GM23338 (cell line): ENCODE results near the gene POLE4. TPM values are rescaled to one million over a fixed set of nuclear protein-coding genes. Genes with fewer than 3 reads are reported as not detected.

Experiments
- ATAC-seq: fragments of 200-7000 bp; cut with Tn5 transposase; 3 replicates; pipeline ENCODE4 v1.9.1; 2020
- DNase-seq: peaks from one replicate; pipeline ENCODE4 v3.0.0-alpha.2; 2015; ENCODE audit warnings: low spot score
- H2AFZ ChIP-seq: fragments of 200-600 bp; sonication (generic); 2 replicates; pipeline ENCODE4 v1.8.0; 2016; ENCODE audit warnings: antibody characterized with exemption, mild to moderate bottlenecking, moderate library complexity
- H3F3A ChIP-seq: fragments of 200-600 bp; sonication (generic); replicated peaks from 2 replicates; pipeline ENCODE4 v1.8.0; 2017; ENCODE audit warnings: antibody characterized with exemption, mixed run types, low read depth
- H3K27ac ChIP-seq: fragments of 200-600 bp; sonication (generic); 2 replicates; pipeline ENCODE4 v1.6.1; 2016; ENCODE audit warnings: low read depth
- H3K27me3 ChIP-seq: fragments of 200-600 bp; sonication (generic); 2 replicates; pipeline ENCODE4 v1.8.0; 2016; ENCODE audit warnings: mild to moderate bottlenecking, mixed run types, moderate library complexity; ENCODE audit not compliant: insufficient read depth
- H3K36me3 ChIP-seq: fragments of 200-600 bp; sonication (generic); 2 replicates; pipeline ENCODE4 v1.8.0; 2016; ENCODE audit warnings: mild to moderate bottlenecking; ENCODE audit not compliant: insufficient read depth
- H3K4me1 ChIP-seq: fragments of 200-600 bp; sonication (generic); 2 replicates; pipeline ENCODE4 v1.8.0; 2016; ENCODE audit warnings: mild to moderate bottlenecking, moderate library complexity; ENCODE audit not compliant: insufficient read depth
- H3K4me2 ChIP-seq: fragments of 200-600 bp; sonication (generic); 2 replicates; pipeline ENCODE4 v1.7.1; 2017; ENCODE audit warnings: mixed run types
- H3K4me3 ChIP-seq: fragments of 200-600 bp; sonication (generic); 2 replicates; pipeline ENCODE4 v1.6.1; 2016; ENCODE audit warnings: mixed run types
- H3K79me2 ChIP-seq: fragments of 200-600 bp; sonication (generic); replicated peaks from 2 replicates; pipeline ENCODE4 v1.8.0; 2017; ENCODE audit warnings: mild to moderate bottlenecking; ENCODE audit not compliant: insufficient read depth
- H3K9me2 ChIP-seq: fragments of 200-600 bp; sonication (generic); 2 replicates; pipeline ENCODE4 v1.8.0; 2017; ENCODE audit not compliant: insufficient read depth
- H4K20me1 ChIP-seq: fragments of 200-600 bp; sonication (generic); replicated peaks from 2 replicates; pipeline ENCODE4 v1.8.0; 2017; ENCODE audit warnings: mild to moderate bottlenecking; ENCODE audit not compliant: insufficient read depth
- H3K27ac Mint-ChIP-seq: 2 replicates; pipeline ENCODE4 v1.8.0; 2020; ENCODE audit warnings: inconsistent platforms, mild to moderate bottlenecking, moderate library complexity, mixed read lengths
- H3K27me3 Mint-ChIP-seq: 3 replicates; pipeline ENCODE4 v1.8.0; 2022; ENCODE audit warnings: low read depth, mild to moderate bottlenecking, moderate library complexity, mixed read lengths, inconsistent platforms; ENCODE audit not compliant: insufficient read depth, poor library complexity
- H3K36me3 Mint-ChIP-seq: 3 replicates; pipeline ENCODE4 v1.8.0; 2021; ENCODE audit warnings: low read depth, mild to moderate bottlenecking, inconsistent platforms, moderate library complexity, mixed read lengths
- H3K4me1 Mint-ChIP-seq: 3 replicates; pipeline ENCODE4 v1.8.0; 2020; ENCODE audit warnings: mild to moderate bottlenecking, inconsistent platforms, mixed read lengths
- H3K4me3 Mint-ChIP-seq: 3 replicates; pipeline ENCODE4 v1.8.0; 2021; ENCODE audit warnings: moderate library complexity, mild to moderate bottlenecking, inconsistent platforms, mixed read lengths
- H3K9me3 Mint-ChIP-seq: 3 replicates; pipeline ENCODE4 v1.8.0; 2020; ENCODE audit warnings: moderate library complexity, mild to moderate bottlenecking, inconsistent platforms, mixed read lengths
- CREB1 ChIP-seq: fragments of 250-450 bp; sonication (Bioruptor Pico); IDR thresholded peaks from 2 replicates; pipeline ENCODE4 v1.5.0; 2020; ENCODE audit warnings: low read depth, mild to moderate bottlenecking, moderate library complexity
- ETS1 ChIP-seq: IDR thresholded peaks from 2 replicates; pipeline ENCODE4 v1.6.1; 2016; ENCODE audit warnings: antibody characterized with exemption
- EZH2 ChIP-seq: fragments of 200-600 bp; sonication (generic); IDR thresholded peaks from one replicate; pipeline ENCODE4 v1.8.0; 2017; ENCODE audit warnings: antibody characterized with exemption, mild to moderate bottlenecking, low read depth; ENCODE audit not compliant: unreplicated experiment
- EZH2phosphoT487 ChIP-seq: fragments of 200-600 bp; sonication (generic); IDR thresholded peaks from one replicate; pipeline ENCODE4 v1.8.1; 2018; ENCODE audit warnings: antibody characterized with exemption; ENCODE audit not compliant: unreplicated experiment
- NANOG ChIP-seq: IDR thresholded peaks from 2 replicates; pipeline ENCODE4 v1.6.1; 2016; ENCODE audit warnings: antibody characterized with exemption, borderline replicate concordance
- POLR2AphosphoS5 ChIP-seq: IDR thresholded peaks from 2 replicates; pipeline ENCODE4 v1.6.1; 2016; ENCODE audit warnings: antibody characterized with exemption, low read depth
- REST ChIP-seq: IDR thresholded peaks from one replicate; pipeline ENCODE4 v1.6.1; 2018; ENCODE audit warnings: antibody characterized with exemption; ENCODE audit not compliant: unreplicated experiment
- STAT1 ChIP-seq: IDR thresholded peaks from one replicate; pipeline ENCODE4 v1.6.1; 2016; ENCODE audit warnings: antibody characterized with exemption; ENCODE audit not compliant: unreplicated experiment
- ZNF114 ChIP-seq: fragments of 250-450 bp; sonication (Bioruptor Pico); IDR thresholded peaks from 2 replicates; pipeline ENCODE4 v1.5.0; 2020; ENCODE audit warnings: mild to moderate bottlenecking, moderate library complexity
- ZNF462 ChIP-seq: fragments of 250-450 bp; sonication (Bioruptor Pico); IDR thresholded peaks from 2 replicates; pipeline ENCODE4 v1.5.0; 2020; ENCODE audit warnings: mild to moderate bottlenecking, moderate library complexity
- polyA plus RNA-seq: library from polyadenylated mRNA; unstranded; fragments of >200 nt; fragmentation: Nextera tagmentation; extraction: Ambion mirVana; gene quantifications from 2 replicates; pipeline ENCODE4 v1.2.1, GENCODE V29; 2016
- total RNA-seq: library from RNA; depleted of rRNA; stranded (reverse); fragments of >200 nt; shearing (Covaris generic); gene quantifications from 2 replicates; pipeline ENCODE4 v1.2.3, GENCODE V29; 2014

The POLE4 gene
- total and polyA plus RNA-seq, 2 experiments from 2014 or later = 24.4 to 105 TPM

- ATAC-seq (no peak), DNase-seq (no peak)
- Mint-ChIP-seq H3K4me1 (no peaks in the 10 kb centered on the region), H3K36me3 (peaks cover 20% of the 10 kb centered on the region; the same call in 2 of the 3 replicates), H3K27me3 (no peaks in the 10 kb centered on the region), H3K4me3 (no peak overlapping the region), H3K9me3 (peaks cover 16% of the 10 kb centered on the region; the same call in 2 of the 3 replicates), H3K27ac (no peak overlapping the region)
- Histone ChIP-seq H4K20me1 (no peaks in the 10 kb centered on the region), H3K27me3 (no peaks in the 10 kb centered on the region), H3K4me3 (no peak overlapping the region), H3K9me2 (peaks cover under 1% of the 10 kb centered on the region; the same call in 1 of the 2 replicates), H3K36me3 (no peaks in the 10 kb centered on the region), H3K27ac (no peak overlapping the region), H3K4me2 (no peak overlapping the region), H3K4me1 (no peaks in the 10 kb centered on the region), H2AFZ (no peak overlapping the region), H3F3A (no peaks in the 10 kb centered on the region), H3K79me2 (no peaks in the 10 kb centered on the region)
- TF ChIP-seq STAT1 (no peak), EZH2 (no peak)
Observed at GRCh38 chr2:75002007-75002406, 43.6 kb downstream of the POLE4 start.

GRCh38 chr2:75003276-75003675 is 44.8 kb downstream of the POLE4 start:
- Histone ChIP-seq H3K36me3 (no peaks in the 10 kb centered on the region), H3K9me2 (no peaks in the 10 kb centered on the region), H3F3A (no peaks in the 10 kb centered on the region), H4K20me1 (no peaks in the 10 kb centered on the region), H3K4me2 (no peak overlapping the region), H3K27ac (no peak overlapping the region), H3K4me3 (no peak overlapping the region), H2AFZ (no peak overlapping the region), H3K4me1 (no peaks in the 10 kb centered on the region), H3K27me3 (no peaks in the 10 kb centered on the region), H3K79me2 (no peaks in the 10 kb centered on the region)
- Mint-ChIP-seq H3K36me3 (peaks cover 12% of the 10 kb centered on the region; the same call in 2 of the 3 replicates), H3K27me3 (no peaks in the 10 kb centered on the region), H3K4me1 (no peaks in the 10 kb centered on the region), H3K27ac (no peak overlapping the region), H3K9me3 (peaks cover 8% of the 10 kb centered on the region; the same call in 2 of the 3 replicates), H3K4me3 (no peak overlapping the region)
- DNase-seq = no peak
- no peak for ATAC-seq
- no peak for TF ChIP-seq REST
- TF ChIP-seq CREB1 (CRISPR knock-in tag) = no peak
- TF ChIP-seq EZH2phosphoT487 = no peak
- no peak for TF ChIP-seq ZNF114 (CRISPR knock-in tag)
- TF ChIP-seq NANOG = no peak
- TF ChIP-seq ETS1 = no peak
- TF ChIP-seq ZNF462 = no peak
- TF ChIP-seq POLR2AphosphoS5 = no peak
- TF ChIP-seq EZH2 = no peak
